Upper lobe of left lung (tissue), 6 donors: Measurements from ENCODE around the gene TMEM242. TPM values are rescaled to one million over a fixed set of nuclear protein-coding genes. Genes with fewer than 3 reads are reported as not detected.
"Not testable (repeated sequence)": the region's sequence is repeated elsewhere in the genome, so short reads cannot be mapped to it uniquely, and the experiment has no call there.

ENCODE experiments used
- ATAC-seq, 2 donors: fragments of 200-7000 bp; cut with Tn5 transposase; one replicate each; pipeline ENCODE4 v1.9.1; 2022; ENCODE audit warnings: mild to moderate bottlenecking in 2 of 2, moderate library complexity in 2 of 2; ENCODE audit not compliant: low FRiP score in 2 of 2
- DNase-seq, 2 donors: peaks; one replicate each; pipeline ENCODE4 v3.0.0-alpha.2; 2019 to 2020
- H3K27ac ChIP-seq, 4 donors: fragments of 200-600 bp; sonication (generic); one replicate each; pipeline ENCODE4 v1.5.1; 2016 to 2019
- H3K27me3 ChIP-seq, 4 donors: fragments of 200-600 bp; sonication (generic); one replicate each; pipeline ENCODE4 v1.5.1; 2017 to 2019
- H3K36me3 ChIP-seq, 4 donors: fragments of 200-600 bp; sonication (generic); one replicate each; pipeline ENCODE4 v1.5.1; 2016 to 2019
- H3K4me1 ChIP-seq, 4 donors: fragments of 200-600 bp; sonication (generic); one replicate each; pipeline ENCODE4 v1.5.1; 2018 to 2019
- H3K4me3 ChIP-seq, 4 donors: fragments of 200-600 bp; sonication (generic); one replicate each; pipeline ENCODE4 v1.5.1; 2017 to 2019; ENCODE audit warnings: mild to moderate bottlenecking in 2 of 4, moderate library complexity in 1 of 4
- H3K9me3 ChIP-seq, 4 donors: fragments of 200-600 bp; sonication (generic); one replicate each; pipeline ENCODE4 v1.5.1; 2018 to 2019
- CTCF ChIP-seq, 6 experiments: fragments of 450-650 bp in 4 of 6; fragments of 200-600 bp in 2 of 6; sonication (generic) in 2 of 6; IDR thresholded peaks; one replicate each; pipeline ENCODE4 v1.5.1; 2016 to 2019; ENCODE audit warnings: antibody characterized with exemption in 6 of 6
- EP300 ChIP-seq, 4 donors: sonication (generic); formaldehyde crosslinking; IDR thresholded peaks; one replicate each; pipeline ENCODE4 v1.5.1; 2017; ENCODE audit warnings: antibody characterized with exemption in 4 of 4, control low read depth in 2 of 4
- POLR2A ChIP-seq, 4 donors: fragments of 450-650 bp; IDR thresholded peaks; one replicate each; pipeline ENCODE4 v1.5.1; 2016 to 2017; ENCODE audit warnings: antibody characterized with exemption in 4 of 4, mild to moderate bottlenecking in 2 of 4
- POLR2AphosphoS5 ChIP-seq, 2 donors: sonication (generic); formaldehyde crosslinking; IDR thresholded peaks; one replicate each; pipeline ENCODE4 v1.5.1; 2017; ENCODE audit warnings: antibody characterized with exemption in 2 of 2
- WGBS, 2 donors: methylation state at CpG; one replicate each; pipeline ENCODE4 v1.1.5; 2017 to 2018; 5-methylcytosine and 5-hydroxymethylcytosine counted together
- total RNA-seq, 6 donors: library from RNA; depleted of rRNA in 4 of 6; stranded (reverse); fragments of >200 nt in 4 of 6; gene quantifications; one replicate each; pipeline versions ENCODE4 v1.1.0 to v1.2.1, GENCODE V29; 2016 to 2021
- donor health status: DM: no; HTN: no; CAD: no; lungs with moderate emphysema.
- donor health status: DM: no; HTN: yes; CAD: no; lungs with severe emphysema.

Gene TMEM242
- total RNA-seq, 6 donors from 2014 or later, result 2.1 to 10.8 (median 6.5) TPM

GRCh38 chr6:157343732-157344131, 20.4 kb upstream of the TMEM242 start:
- no peak for DNase-seq
- WGBS, 2 donors, result 51 to 60% methylated on average over 4 of the region's 4 CpGs
- no peak for ATAC-seq

GRCh38 chr6:157339432-157339831, 16.1 kb upstream of the TMEM242 start:
- ATAC-seq (peak in 1 of 2 donors; percentile 19), DNase-seq (no peak)
- Histone ChIP-seq H3K4me3 (no peak overlapping the region), H3K4me1 (no peaks in the 10 kb centered on the region), H3K27me3 (no peaks in the 10 kb centered on the region), H3K27ac (no peak overlapping the region), H3K9me3 (no peaks in the 10 kb centered on the region), H3K36me3 (no peaks in the 10 kb centered on the region)
- 75 to 100% methylated on average over 1 of the region's 1 CpG for WGBS, 2 donors
- TF ChIP-seq POLR2AphosphoS5 (IDR thresholded peaks at IDR 0.05), result no peak
- no peak for TF ChIP-seq CTCF (IDR thresholded peaks at IDR 0.05)
- TF ChIP-seq EP300 (IDR thresholded peaks at IDR 0.05), result no peak
- no peak for TF ChIP-seq POLR2A (IDR thresholded peaks at IDR 0.05)

More at GRCh38 chr6:157343732-157344131, 20.4 kb upstream of the TMEM242 start:
- Histone ChIP-seq H3K27ac (no peak overlapping the region), H3K27me3 (no peaks in the 10 kb centered on the region), H3K4me3 (no peak overlapping the region), H3K4me1 (no peaks in the 10 kb centered on the region), H3K36me3 (no peaks in the 10 kb centered on the region), H3K9me3 (no peaks in the 10 kb centered on the region)
- TF ChIP-seq CTCF (IDR thresholded peaks at IDR 0.05), result no peak
- TF ChIP-seq POLR2A (IDR thresholded peaks at IDR 0.05), result no peak
- no peak for TF ChIP-seq EP300 (IDR thresholded peaks at IDR 0.05)
- TF ChIP-seq POLR2AphosphoS5 (IDR thresholded peaks at IDR 0.05), result no peak

- DNase-seq (no peak), ATAC-seq (no peak)
- 56 to 63% methylated on average over 2 of the region's 2 CpGs for WGBS, 2 donors
- Histone ChIP-seq H3K9me3 (no peaks in the 10 kb centered on the region), H3K27ac (no peak overlapping the region), H3K4me1 (no peaks in the 10 kb centered on the region), H3K4me3 (no peak overlapping the region), H3K27me3 (no peaks in the 10 kb centered on the region), H3K36me3 (no peaks in the 10 kb centered on the region)
- TF ChIP-seq CTCF (IDR thresholded peaks at IDR 0.05) (no peak), POLR2A (IDR thresholded peaks at IDR 0.05) (no peak), EP300 (IDR thresholded peaks at IDR 0.05) (no peak), POLR2AphosphoS5 (IDR thresholded peaks at IDR 0.05) (no peak)
These were observed 14.4 kb upstream of the TMEM242 start for GRCh38 chr6:157337751-157338150.

- H3K4me1 ChIP-seq, H3K4me3 ChIP-seq, H3K27ac ChIP-seq, ATAC-seq, H3K9me3 ChIP-seq, H3K27me3 ChIP-seq, DNase-seq, H3K36me3 ChIP-seq: not testable (repeated sequence)
- 73 to 86% methylated on average over 3 of the region's 3 CpGs for WGBS, 2 donors
These were observed 14.0 kb upstream of the TMEM242 start for GRCh38 chr6:157337276-157337675.

- no peak overlapping the region for H3K4me3 ChIP-seq
- H3K9me3 ChIP-seq, result no peaks in the 10 kb centered on the region
- 55 to 73% methylated on average over 6 of the region's 6 CpGs for WGBS, 2 donors
- ATAC-seq (no peak), DNase-seq (no peak)
- TF ChIP-seq POLR2AphosphoS5 (IDR thresholded peaks at IDR 0.05) (no peak), EP300 (IDR thresholded peaks at IDR 0.05) (no peak), CTCF (IDR thresholded peaks at IDR 0.05) (no peak), POLR2A (IDR thresholded peaks at IDR 0.05) (no peak)
- H3K27ac ChIP-seq, result no peak overlapping the region
- H3K36me3 ChIP-seq, result no peaks in the 10 kb centered on the region
- no peaks in the 10 kb centered on the region for H3K4me1 ChIP-seq
- H3K27me3 ChIP-seq, result no peaks in the 10 kb centered on the region
These were observed 12.5 kb upstream of the TMEM242 start for GRCh38 chr6:157335829-157336228.
